ENCODE results near the gene CBR1. TPM values are rescaled to one million over a fixed set of nuclear protein-coding genes. Genes with fewer than 3 reads are reported as not detected.
A peak's percentile ranks its signal among the peaks of the same experiment; 100 is the strongest.

CBR1 gene
- total and polyA plus RNA-seq, 2 of the 8 experiments (the other 6 are each of a cell fraction or from before 2014, with no cell fraction given), result 1.8 to 207 TPM

- TF ChIP-seq BCL11A (IDR thresholded peaks at IDR 0.05; ENCODE audit: low read depth in 2 of 2, low read length in 2 of 2) (no peak), PHF8 (conservative IDR thresholded peaks at IDR 0.05; ENCODE audit: low read depth, low read length) (no peak), KDM1A (IDR thresholded peaks at IDR 0.05; ENCODE audit: borderline replicate concordance, low read length) (no peak), MAX (IDR thresholded peaks at IDR 0.05) (peak; percentile 81), CHD1 (IDR thresholded peaks at IDR 0.05; ENCODE audit: low read depth, low read length) (no peak), TCF12 (IDR thresholded peaks at IDR 0.05; ENCODE audit: low read depth, low read length) (no peak), CBX5 (IDR thresholded peaks at IDR 0.05; ENCODE audit: low read depth, low read length) (no peak), SIX5 (IDR thresholded peaks at IDR 0.05; ENCODE audit: low read depth, low read length) (no peak), RNF2 (IDR thresholded peaks at IDR 0.05; ENCODE audit: borderline replicate concordance, low read depth, low read length, missing control alignments, poor library complexity, severe bottlenecking) (no peak), EZH2 (IDR thresholded peaks at IDR 0.05; ENCODE audit: low read depth, low read length, severe bottlenecking) (no peak), BACH1 (IDR thresholded peaks at IDR 0.05; ENCODE audit: low read length) (no peak), SUZ12 (IDR thresholded peaks at IDR 0.05; ENCODE audit: low read length) (no peak), CEBPB (IDR thresholded peaks at IDR 0.05; ENCODE audit: low read depth, low read length) (no peak), RBBP5 (IDR thresholded peaks at IDR 0.05; ENCODE audit: borderline replicate concordance, low read depth, low read length) (peak; percentile 43; the same call in 1 of the 2 replicates), SP4 (IDR thresholded peaks at IDR 0.05; ENCODE audit: low read length) (no peak), RFX5 (IDR thresholded peaks at IDR 0.05; ENCODE audit: borderline replicate concordance, low read depth, low read length) (no peak), POLR2A (IDR thresholded peaks at IDR 0.05; ENCODE audit: control extremely low read depth in 1 of 2, low read depth in 2 of 2, low read length in 2 of 2) (no peak), FOSL1 (IDR thresholded peaks at IDR 0.05; ENCODE audit: insufficient read depth, low read depth, low read length) (no peak), EP300 (IDR thresholded peaks at IDR 0.05; ENCODE audit: borderline replicate concordance in 1 of 2, low read depth in 2 of 2, low read length in 2 of 2) (no peak; a peak in 1 of 3 replicates), NANOG (IDR thresholded peaks at IDR 0.05; ENCODE audit: insufficient read depth, low read depth, low read length, poor library complexity, severe bottlenecking) (no peak)
These were observed 34.8 kb downstream of the CBR1 start (continued) for GRCh38 chr21:36104317-36105300.

Measured in H1 (cell line).